HepG2 (cell line): Measurements from ENCODE around the gene NFATC2. TPM values are rescaled to one million over a fixed set of nuclear protein-coding genes. Genes with fewer than 3 reads are reported as not detected.

ENCODE experiments used
- ARNT ChIP-seq: fragments of 450-650 bp; IDR thresholded peaks from 2 replicates; pipeline ENCODE4 v1.6.1; 2017
- BCL6 ChIP-seq: IDR thresholded peaks from 2 replicates; pipeline ENCODE4 v1.6.1; 2016; ENCODE audit warnings: missing genetic modification reagents, missing compliant biosample characterization
- CSRNP2 ChIP-seq: sonication (generic); formaldehyde crosslinking; conservative IDR thresholded peaks from 2 replicates; pipeline ENCODE4 v1.8.0; 2022; ENCODE audit warnings: low read depth, missing genetic modification reagents
- DRAP1 ChIP-seq: IDR thresholded peaks from 2 replicates; pipeline ENCODE4 v1.6.1; 2016; ENCODE audit warnings: missing genetic modification reagents, missing compliant biosample characterization
- E2F1 ChIP-seq: sonication (generic); formaldehyde crosslinking; IDR thresholded peaks from 2 replicates; pipeline ENCODE4 v1.5.0; 2020; ENCODE audit warnings: missing genetic modification reagents
- GATA4 ChIP-seq: sonication (generic); IDR thresholded peaks from 2 replicates; pipeline ENCODE4 v1.6.1; 2016; ENCODE audit warnings: antibody characterized with exemption, low read depth, borderline replicate concordance
- HDAC1 ChIP-seq: sonication (generic); formaldehyde crosslinking; IDR thresholded peaks from 2 replicates; pipeline ENCODE4 v1.5.1; 2020; ENCODE audit warnings: mild to moderate bottlenecking, missing genetic modification reagents
- KDM5A ChIP-seq: fragments of 200-600 bp; sonication (generic); IDR thresholded peaks from 2 replicates; pipeline ENCODE4 v1.7.0; 2018; ENCODE audit warnings: antibody characterized with exemption, mild to moderate bottlenecking, low read length, borderline replicate concordance
- MED8 ChIP-seq: sonication (generic); formaldehyde crosslinking; IDR thresholded peaks from 2 replicates; pipeline ENCODE4 v1.8.1; 2023; ENCODE audit warnings: mild to moderate bottlenecking, missing genetic modification reagents; ENCODE audit not compliant: insufficient replicate concordance
- MTF1 ChIP-seq: sonication (generic); formaldehyde crosslinking; IDR thresholded peaks from 2 replicates; pipeline ENCODE4 v1.5.0; 2020; ENCODE audit warnings: missing genetic modification reagents
- NR2F6 ChIP-seq, 2 experiments: IDR thresholded peaks; 2 replicates each; pipeline ENCODE4 v1.6.1; 2016; ENCODE audit warnings: antibody characterized with exemption in 1 of 2, mild to moderate bottlenecking in 1 of 2
- SALL1 ChIP-seq: sonication (generic); formaldehyde crosslinking; IDR thresholded peaks from 2 replicates; pipeline ENCODE4 v1.8.0; 2022; ENCODE audit warnings: mild to moderate bottlenecking, missing genetic modification reagents
- SKI ChIP-seq: fragments of 450-650 bp; IDR thresholded peaks from one replicate; pipeline ENCODE4 v1.6.1; 2018; ENCODE audit warnings: mild to moderate bottlenecking; ENCODE audit not compliant: partially characterized antibody
- TEAD2 ChIP-seq: sonication (generic); formaldehyde crosslinking; IDR thresholded peaks from 2 replicates; pipeline ENCODE4 v1.9.0; 2021; ENCODE audit warnings: missing genetic modification reagents
- TMF1 ChIP-seq: sonication (generic); formaldehyde crosslinking; IDR thresholded peaks from 2 replicates; pipeline ENCODE4 v1.8.1; 2022; ENCODE audit warnings: low read depth, missing genetic modification reagents
- WIZ ChIP-seq: sonication (generic); formaldehyde crosslinking; IDR thresholded peaks from 2 replicates; pipeline ENCODE4 v1.5.1; 2020; ENCODE audit warnings: mild to moderate bottlenecking, missing genetic modification reagents
- ZBTB2 ChIP-seq: sonication (generic); formaldehyde crosslinking; IDR thresholded peaks from 2 replicates; pipeline ENCODE4 v1.8.0; 2022; ENCODE audit warnings: low read depth, missing genetic modification reagents
- ZBTB3 ChIP-seq: sonication (generic); formaldehyde crosslinking; IDR thresholded peaks from 2 replicates; pipeline ENCODE4 v1.4.0; 2020; ENCODE audit warnings: low read depth, mild to moderate bottlenecking, moderate library complexity, missing genetic modification reagents, borderline replicate concordance
- ZKSCAN1 ChIP-seq: fragments of 150-350 bp; IDR thresholded peaks from 2 replicates; pipeline ENCODE4 v1.6.1; 2014; ENCODE audit warnings: low read length
- ZNF207 ChIP-seq: fragments of 450-650 bp; IDR thresholded peaks from 2 replicates; pipeline ENCODE4 v1.6.1; 2016; ENCODE audit warnings: antibody characterized with exemption, borderline replicate concordance
- ZNF230 ChIP-seq: sonication (generic); formaldehyde crosslinking; IDR thresholded peaks from 2 replicates; pipeline ENCODE4 v1.4.0; 2020; ENCODE audit warnings: mild to moderate bottlenecking, missing genetic modification reagents
- ZNF264 ChIP-seq: sonication (generic); formaldehyde crosslinking; IDR thresholded peaks from 2 replicates; pipeline ENCODE4 v1.4.0; 2020; ENCODE audit warnings: missing genetic modification reagents
- ZNF274 ChIP-seq: sonication (generic); formaldehyde crosslinking; IDR thresholded peaks from 2 replicates; pipeline ENCODE4 v1.5.1; 2020; ENCODE audit warnings: mild to moderate bottlenecking, missing genetic modification reagents
- ZNF451 ChIP-seq: sonication (generic); formaldehyde crosslinking; IDR thresholded peaks from 2 replicates; pipeline ENCODE4 v1.5.0; 2020; ENCODE audit warnings: mild to moderate bottlenecking, missing genetic modification reagents
- ZNF556 ChIP-seq: sonication (generic); formaldehyde crosslinking; IDR thresholded peaks from 2 replicates; pipeline ENCODE4 v1.4.0; 2020; ENCODE audit warnings: mild to moderate bottlenecking, missing genetic modification reagents, borderline replicate concordance
- ZNF598 ChIP-seq: sonication (generic); formaldehyde crosslinking; IDR thresholded peaks from 2 replicates; pipeline ENCODE4 v1.5.1; 2020; ENCODE audit warnings: mild to moderate bottlenecking, missing genetic modification reagents, borderline replicate concordance
- ZNF614 ChIP-seq: IDR thresholded peaks from 2 replicates; pipeline ENCODE4 v1.6.1; 2018; ENCODE audit warnings: missing biosample characterization, missing genetic modification reagents, inconsistent platforms, borderline replicate concordance
- polyA plus RNA-seq, 8 experiments: library from polyadenylated mRNA; depleted of rRNA in 3 of 8; stranded (reverse) in 7 of 8; unstranded in 1 of 8; fragments of >200 nt; fragmentation: Illumina TruSeq in 4 of 8; extraction: Trizol in 4 of 8; gene quantifications; 2 replicates each; pipeline versions ENCODE4 v1.2.1 to v1.2.3, GENCODE V29; 2011 to 2016; ENCODE audit warnings: low read depth in 4 of 8, missing spikeins in 1 of 8, mixed read lengths in 1 of 8; ENCODE audit not compliant: insufficient read depth in 1 of 8
- total RNA-seq, 5 experiments: library from RNA; depleted of rRNA; stranded (reverse); fragments of >200 nt; fragmentation: Illumina TruSeq; extraction: Trizol; gene quantifications; 2 replicates each; pipeline ENCODE4 v1.2.3, GENCODE V29; 2016; ENCODE audit warnings: low read depth in 1 of 5

NFATC2 gene
- total and polyA plus RNA-seq, 2 of the 13 experiments (the other 11 are each of a cell fraction or from before 2014, with no cell fraction given): 1.9 to 3.3 TPM

GRCh38 chr20:51541189-51542032, 1.1 kb downstream of the NFATC2 start (continued):
- TF ChIP-seq ZNF264 (CRISPR knock-in tag): 0 out of 2 replicates have a peak, but pooled peaks have one; percentile 81
- TF ChIP-seq TMF1 (CRISPR knock-in tag): peak; percentile 91; the same call in 1 of the 2 replicates
- TF ChIP-seq ZBTB3: no peak
- TF ChIP-seq ZNF598 (CRISPR knock-in tag): no peak
- TF ChIP-seq ZNF556 (CRISPR knock-in tag): peak; percentile 79
- no peak for TF ChIP-seq ARNT
- peak; percentile 58; the same call in 1 of the 2 replicates for TF ChIP-seq NR2F6 (IDR thresholded peaks at IDR 0.05)
- TF ChIP-seq NR2F6 (CRISPR knock-in tag; IDR thresholded peaks at IDR 0.05): peak; percentile 32; the same call in 1 of the 2 replicates
- peak; percentile 75 for TF ChIP-seq SALL1 (CRISPR knock-in tag)
- TF ChIP-seq MTF1 (CRISPR knock-in tag): no peak
- TF ChIP-seq CSRNP2 (CRISPR knock-in tag): no peak
- no peak; the same call in 1 of the 2 replicates for TF ChIP-seq KDM5A
- peak; percentile 32 for TF ChIP-seq SKI
- 0 out of 2 replicates have a peak, but pooled peaks have one; percentile 25 for TF ChIP-seq WIZ (CRISPR knock-in tag)
- no peak for TF ChIP-seq TEAD2 (CRISPR knock-in tag)
- no peak for TF ChIP-seq ZKSCAN1
- no peak for TF ChIP-seq ZNF207
- no peak for TF ChIP-seq MED8
- TF ChIP-seq ZNF451 (CRISPR knock-in tag): 0 out of 2 replicates have a peak, but pooled peaks have one; percentile 16
- TF ChIP-seq ZNF230 (CRISPR knock-in tag): no peak; the same call in none of the 2 replicates
- TF ChIP-seq E2F1 (CRISPR knock-in tag): no peak
- TF ChIP-seq BCL6 (CRISPR knock-in tag): peak; percentile 57; the same call in 1 of the 2 replicates
- TF ChIP-seq HDAC1: peak; percentile 90
- TF ChIP-seq DRAP1 (CRISPR knock-in tag): no peak; the same call in 1 of the 2 replicates
- peak; percentile 59; the same call in 1 of the 2 replicates for TF ChIP-seq ZNF614 (CRISPR knock-in tag)
- peak; percentile 80; the same call in 1 of the 2 replicates for TF ChIP-seq GATA4
- TF ChIP-seq ZNF274 (CRISPR knock-in tag): no peak
- no peak for TF ChIP-seq ZBTB2
